Adrenal gland (tissue), 12 donors: Measurements from ENCODE around the gene KIAA1671. TPM values are rescaled to one million over a fixed set of nuclear protein-coding genes. Genes with fewer than 3 reads are reported as not detected.
A peak's percentile ranks its signal among the peaks of the same experiment; 100 is the strongest.
"Not testable (repeated sequence)": the region's sequence is repeated elsewhere in the genome, so short reads cannot be mapped to it uniquely, and the experiment has no call there.

Experiments
- DNase-seq, 7 donors: peaks; one replicate each; pipeline ENCODE4 v3.0.0-alpha.2; 2019 to 2020
- H3K27ac ChIP-seq, 5 donors: fragments of 200-600 bp; sonication (generic) in 4 of 5; 1 replicate in 3 of 5; 2 replicates in 2 of 5; pipeline versions ENCODE4 v1.5.1 to v1.8.0; 2016 to 2020; ENCODE audit warnings: mild to moderate bottlenecking in 1 of 5
- H3K27me3 ChIP-seq: fragments of 200-600 bp; 2 replicates; pipeline ENCODE4 v1.8.0; 2021
- H3K36me3 ChIP-seq, 2 donors: fragments of 200-600 bp; replicated peaks in 1 of 2; 1 replicate in 1 of 2; 2 replicates in 1 of 2; pipeline versions ENCODE4 v1.5.1 to v1.8.0; 2018 to 2022
- H3K4me1 ChIP-seq, 2 donors: fragments of 200-600 bp; replicated peaks in 1 of 2; 1 replicate in 1 of 2; 2 replicates in 1 of 2; pipeline versions ENCODE4 v1.5.1 to v1.8.0; 2018 to 2021
- H3K4me3 ChIP-seq, 4 donors: fragments of 200-600 bp; sonication (generic) in 3 of 4; one replicate each; pipeline ENCODE4 v1.5.1; 2016 to 2018
- H3K9me3 ChIP-seq, 3 donors: fragments of 200-600 bp; sonication (generic) in 1 of 3; replicated peaks in 1 of 3; 1 replicate in 2 of 3; 2 replicates in 1 of 3; pipeline versions ENCODE4 v1.5.1 to v1.8.0; 2016 to 2021
- POLR2A ChIP-seq, 2 donors: fragments of 450-650 bp; IDR thresholded peaks; one replicate each; pipeline ENCODE4 v1.6.1; 2017; ENCODE audit warnings: antibody characterized with exemption in 2 of 2, mild to moderate bottlenecking in 2 of 2, moderate library complexity in 1 of 2
- WGBS, 4 donors: extraction: QIAGEN DNeasy Blood & Tissue Kit in 2 of 4; methylation state at CpG; one replicate each; pipeline versions ENCODE4 v1.1.5 to v1.1.7; 2013 to 2017; 5-methylcytosine and 5-hydroxymethylcytosine counted together
- intact Hi-C, 2 donors: fragments of 100-400 bp; cut with DNase I; formaldehyde crosslinking; loops; one replicate each; pipeline versions ENCODE4 v1.14.1 to v1.15.0; 2022 to 2023
- polyA plus RNA-seq, 3 donors: library from polyadenylated mRNA; stranded (reverse); fragments of 200-250 nt in 2 of 3; fragments of 350-450 nt in 1 of 3; fragmentation: Illumina TruSeq in 1 of 3; extraction: RNeasy Lipid Tissue Mini Kit (QIAGEN cat#74804) in 1 of 3; gene quantifications; one replicate each; pipeline ENCODE4 v1.2.3, GENCODE V29; 2013 to 2014
- small RNA-seq, 2 donors: library from RNA; depleted of rRNA; stranded (forward); fragments of <200 nt; gene quantifications; one replicate each; pipeline ENCODE3, GENCODE V24; 2016
- total RNA-seq, 9 donors: library from RNA; depleted of rRNA in 4 of 9; stranded (reverse); fragments of >200 nt in 4 of 9; fragments of 120-200 nt in 1 of 9; fragmentation: NEBNext Ultra II Directional in 1 of 9; extraction: Animal tissue kit (Norgen Biotek cat#: 25700) in 1 of 9; gene quantifications; one replicate each; pipeline versions ENCODE4 v1.1.0 to v1.2.4, GENCODE V29; 2013 to 2023
- TF ChIP-seq, protein P1 (sequence below), 6 experiments: fragments of 450-650 bp in 4 of 6; fragments of 200-600 bp in 2 of 6; sonication (generic) in 1 of 6; IDR thresholded peaks; 1 replicate in 5 of 6; 2 replicates in 1 of 6; pipeline versions ENCODE4 v1.5.1 to v1.8.0; 2016 to 2021; ENCODE audit warnings: antibody characterized with exemption in 6 of 6, mild to moderate bottlenecking in 2 of 6, moderate library complexity in 1 of 6
- donor health status: healthy with polysubstance abuse.
- donor health status: Bipolar disorder and iron deficiency.
- donor health status: DM: yes; HTN: yes; CAD: no.
- donor health status: DM: no; HTN: no; CAD: no.
- donor health status: DM: no; HTN: no; CAD: no.
- donor health status: DM: yes; HTN: yes; CAD: no.

The KIAA1671 gene
- total and polyA plus RNA-seq, 12 donors, result 5.3 to 71.0 (median 45.8) TPM

DNA sequence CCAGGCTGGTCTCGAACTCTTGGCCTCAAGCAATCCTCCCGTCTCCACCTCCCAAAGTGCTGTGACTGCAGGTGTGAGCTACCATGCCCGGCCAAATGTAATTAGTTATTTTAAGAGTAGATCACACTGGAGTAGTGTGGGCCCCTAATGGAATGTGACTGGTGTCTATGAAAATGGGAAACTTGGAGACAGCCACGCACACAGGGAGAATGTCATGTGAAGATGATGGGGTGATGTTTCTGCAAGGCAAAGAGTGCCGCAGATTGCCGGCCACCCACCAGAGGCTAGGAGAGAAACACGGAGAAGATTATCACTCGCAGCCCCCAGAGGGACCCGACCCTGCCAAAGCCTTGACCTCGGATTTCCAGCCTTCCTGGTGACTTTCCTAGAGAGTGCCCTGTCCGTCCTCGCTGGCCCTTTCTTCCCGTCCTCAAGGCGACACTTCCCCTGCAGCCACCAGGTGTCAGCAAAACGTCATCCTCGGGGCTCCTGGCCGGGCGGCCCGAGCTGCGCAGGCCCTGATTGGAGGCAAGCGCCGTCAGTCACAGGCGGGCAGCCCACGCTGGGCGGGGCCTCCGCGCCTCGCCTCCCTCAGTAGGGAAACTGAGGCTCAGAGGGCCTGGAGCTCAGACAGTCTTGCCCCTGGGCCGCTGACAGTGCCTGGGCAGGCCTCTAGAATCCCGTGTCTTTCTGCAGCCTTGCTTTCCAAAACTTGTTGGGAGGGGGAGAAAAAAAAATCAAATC is 283.2 kb downstream of the KIAA1671 start:
- Histone ChIP-seq H3K27ac (no peak overlapping the region), H3K4me1 (peaks cover 0 to 7% of the 10 kb centered on the region in 2 donors), H3K4me3 (no peak overlapping the region), H3K9me3 (no peaks in the 10 kb centered on the region), H3K36me3 (no peaks in the 10 kb centered on the region), H3K27me3 (no peaks in the 10 kb centered on the region)
- WGBS, 4 donors, result 12 to 26% (median 13%) methylated on average over 12 to 30 of the region's 30 CpGs
- intact Hi-C loops, result no loop called here
- TF ChIP-seq, protein P1, sequence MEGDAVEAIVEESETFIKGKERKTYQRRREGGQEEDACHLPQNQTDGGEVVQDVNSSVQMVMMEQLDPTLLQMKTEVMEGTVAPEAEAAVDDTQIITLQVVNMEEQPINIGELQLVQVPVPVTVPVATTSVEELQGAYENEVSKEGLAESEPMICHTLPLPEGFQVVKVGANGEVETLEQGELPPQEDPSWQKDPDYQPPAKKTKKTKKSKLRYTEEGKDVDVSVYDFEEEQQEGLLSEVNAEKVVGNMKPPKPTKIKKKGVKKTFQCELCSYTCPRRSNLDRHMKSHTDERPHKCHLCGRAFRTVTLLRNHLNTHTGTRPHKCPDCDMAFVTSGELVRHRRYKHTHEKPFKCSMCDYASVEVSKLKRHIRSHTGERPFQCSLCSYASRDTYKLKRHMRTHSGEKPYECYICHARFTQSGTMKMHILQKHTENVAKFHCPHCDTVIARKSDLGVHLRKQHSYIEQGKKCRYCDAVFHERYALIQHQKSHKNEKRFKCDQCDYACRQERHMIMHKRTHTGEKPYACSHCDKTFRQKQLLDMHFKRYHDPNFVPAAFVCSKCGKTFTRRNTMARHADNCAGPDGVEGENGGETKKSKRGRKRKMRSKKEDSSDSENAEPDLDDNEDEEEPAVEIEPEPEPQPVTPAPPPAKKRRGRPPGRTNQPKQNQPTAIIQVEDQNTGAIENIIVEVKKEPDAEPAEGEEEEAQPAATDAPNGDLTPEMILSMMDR (IDR thresholded peaks at IDR 0.05), result peak; percentile 36 to 71 (median 64)
- TF ChIP-seq POLR2A (IDR thresholded peaks at IDR 0.05), result no peak
- peak; percentile 79 to 91 (median 88) for DNase-seq

DNA sequence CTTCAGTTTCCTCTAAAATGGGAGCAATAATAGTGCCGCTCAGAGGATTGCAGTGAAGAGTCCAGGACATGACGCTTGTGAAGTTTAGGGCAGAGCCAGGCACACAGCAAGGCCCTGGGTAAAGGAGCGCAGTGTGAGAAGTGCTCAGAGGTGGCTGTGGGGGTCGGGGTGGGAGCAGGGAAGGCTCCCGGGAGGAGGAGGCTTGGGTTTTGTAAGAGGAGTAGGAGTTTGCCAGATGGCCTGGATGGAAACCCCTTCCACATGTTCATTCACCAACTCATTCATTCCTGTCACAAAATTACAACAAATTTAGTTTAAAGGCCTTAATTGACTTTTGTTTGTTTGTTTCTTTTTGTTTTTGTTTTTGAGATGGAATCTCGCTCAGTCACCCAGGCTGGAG is 283.9 kb downstream of the KIAA1671 start:
- Histone ChIP-seq H3K4me1 (peaks cover 0 to 7% of the 10 kb centered on the region in 2 donors), H3K27ac (no peak overlapping the region), H3K36me3 (no peaks in the 10 kb centered on the region), H3K4me3 (no peak overlapping the region), H3K27me3 (no peaks in the 10 kb centered on the region), H3K9me3 (no peaks in the 10 kb centered on the region)
- 78 to 92% (median 84%) methylated on average over 6 of the region's 6 CpGs for WGBS, 4 donors
- TF ChIP-seq, protein P1 (IDR thresholded peaks at IDR 0.05), result no peak
- TF ChIP-seq POLR2A (IDR thresholded peaks at IDR 0.05), result no peak
- intact Hi-C loops, result no loop called here
- no peak for DNase-seq

DNA sequence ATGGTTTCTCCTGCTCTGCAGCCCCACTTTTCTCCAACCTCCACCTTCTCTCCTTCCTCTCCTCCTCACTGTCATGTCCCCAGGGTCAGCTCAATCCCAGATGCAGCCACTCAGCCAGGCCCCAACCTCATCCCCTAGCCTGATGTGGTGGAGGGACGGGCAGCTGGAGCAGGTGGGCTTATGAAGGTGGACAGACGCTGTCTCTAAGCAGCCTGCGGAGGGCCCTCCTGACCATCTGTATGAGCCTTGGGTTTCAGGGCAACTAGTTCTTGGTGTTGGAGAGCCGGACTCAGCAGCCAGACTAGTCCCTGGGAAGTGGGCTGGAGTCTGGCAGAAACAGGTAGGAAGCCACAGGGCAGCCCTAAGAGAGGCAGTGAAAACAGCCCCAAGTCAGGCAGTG is 285.0 kb downstream of the KIAA1671 start:
- H3K27me3 ChIP-seq, result no peaks in the 10 kb centered on the region
- 58 to 88% (median 77%) methylated on average over 2 to 4 of the region's 4 CpGs for WGBS, 4 donors
- no peak for TF ChIP-seq POLR2A (IDR thresholded peaks at IDR 0.05)
- TF ChIP-seq, protein P1 (IDR thresholded peaks at IDR 0.05), result no peak
- no peak for DNase-seq
- intact Hi-C loops, result no loop called here
- no peak overlapping the region for H3K27ac ChIP-seq
- peaks cover 0 to 7% of the 10 kb centered on the region in 2 donors for H3K4me1 ChIP-seq
- H3K9me3 ChIP-seq, result no peaks in the 10 kb centered on the region
- no peaks in the 10 kb centered on the region for H3K36me3 ChIP-seq
- H3K4me3 ChIP-seq, result no peak overlapping the region

DNA sequence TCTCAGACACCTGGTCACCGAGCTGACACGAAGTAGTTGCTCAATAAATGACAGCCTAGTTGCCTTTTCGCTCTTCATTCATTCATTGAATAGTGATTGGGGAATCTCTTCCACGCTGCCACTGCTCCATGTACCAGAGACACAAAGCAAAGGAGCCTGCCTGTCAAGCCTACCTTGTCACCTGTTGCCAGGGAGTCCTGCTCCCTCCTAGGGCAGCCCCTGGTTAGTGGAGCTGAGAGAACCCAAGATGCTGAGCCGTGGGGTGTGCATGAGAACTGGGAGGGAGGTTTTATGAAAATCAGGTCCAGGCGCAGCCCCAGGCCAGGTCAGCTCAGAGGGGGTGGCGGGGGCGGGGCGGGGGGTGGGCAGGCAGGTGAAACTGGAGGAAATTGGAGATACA is 285.5 kb downstream of the KIAA1671 start:
- intact Hi-C loops, H3K4me3 ChIP-seq, H3K9me3 ChIP-seq, H3K27ac ChIP-seq, DNase-seq, H3K4me1 ChIP-seq, H3K36me3 ChIP-seq, H3K27me3 ChIP-seq: not testable (repeated sequence)
- WGBS, 4 donors, result 64 to 73% (median 65%) methylated on average over 6 to 9 of the region's 9 CpGs

Small RNA genes within 50 kb of the gene (small RNA-seq; reads per million reads assigned to genes)
- 0 reads per million in 2 donors for gene Z99916.2

Other genes starting within 250 kb of the KIAA1671 start
- gene PIWIL3, start 178.0 kb upstream of the KIAA1671 start, total RNA-seq, result not detected
- gene PIWIL3, start 178.0 kb upstream of the KIAA1671 start, polyA plus RNA-seq, result not detected
- gene SGSM1, start 146.5 kb upstream of the KIAA1671 start, total RNA-seq, result 1 to 10 TPM; 1.9 to 6.8 (median 3.6) TPM
- gene SGSM1, start 146.5 kb upstream of the KIAA1671 start, polyA plus RNA-seq, result 1 to 10 TPM; 2.0 to 3.4 (median 3.3) TPM
- not detected for gene LHFPL7, start 6.0 kb upstream of the KIAA1671 start, total RNA-seq
- gene LHFPL7, start 6.0 kb upstream of the KIAA1671 start, polyA plus RNA-seq, result not detected
- gene CRYBB3, start 247.1 kb downstream of the KIAA1671 start, total RNA-seq, result under 1 TPM in 3 of 9 donors, not detected in 6; 0.50 to 0.88 (median 0.57) TPM
- gene CRYBB3, start 247.1 kb downstream of the KIAA1671 start, polyA plus RNA-seq, result 1 to 10 TPM in 1 of 3 donors, under 1 TPM in 1, not detected in 1; 0.57 to 2.7 TPM